ENCODE results near the gene ULK1.

The ULK1 gene

DNA sequence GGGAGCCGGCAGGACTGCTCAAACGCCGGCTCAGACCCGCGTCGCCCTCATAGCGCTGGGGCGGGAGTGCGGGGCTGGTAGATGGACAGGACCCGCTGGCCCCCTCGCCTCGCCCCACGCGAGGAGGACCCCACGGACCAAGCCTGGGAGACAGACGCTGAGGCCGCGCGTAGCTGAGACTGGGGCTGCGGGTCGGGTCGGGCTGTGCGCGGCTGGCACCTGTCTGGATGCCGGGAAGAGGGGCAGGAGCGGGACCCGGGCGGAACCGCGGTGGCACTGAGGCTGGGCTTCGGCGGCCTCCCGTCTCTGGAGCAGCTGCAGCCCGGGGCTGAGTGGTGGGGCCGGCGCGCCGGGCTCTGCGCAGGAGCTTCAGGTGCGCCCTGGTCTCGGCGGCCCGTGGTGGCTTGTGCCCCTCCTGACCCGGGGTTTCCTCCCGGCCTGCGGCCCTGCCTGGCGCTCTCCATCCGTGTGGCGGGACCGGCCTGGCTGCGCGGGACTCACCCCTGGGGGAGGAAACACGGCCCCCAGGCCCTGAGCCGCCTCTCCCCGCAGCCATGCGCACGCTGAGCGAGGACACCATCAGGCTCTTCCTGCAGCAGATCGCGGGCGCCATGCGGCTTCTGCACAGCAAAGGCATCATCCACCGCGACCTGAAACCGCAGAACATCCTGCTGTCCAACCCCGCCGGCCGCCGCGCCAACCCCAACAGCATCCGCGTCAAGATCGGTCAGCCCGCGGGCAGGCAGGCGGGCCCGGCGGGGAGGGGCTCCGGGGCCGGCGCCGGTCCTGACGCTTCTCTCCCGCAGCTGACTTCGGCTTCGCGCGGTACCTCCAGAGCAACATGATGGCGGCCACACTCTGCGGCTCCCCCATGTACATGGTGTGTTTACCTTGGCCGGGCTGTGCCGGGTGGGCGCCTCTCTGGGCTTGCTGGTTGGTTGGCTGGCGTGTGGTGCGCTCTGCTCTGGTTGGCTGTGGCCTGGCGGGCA is 14.0 kb downstream of the ULK1 start:
- no peak for DNase-seq (ENCODE audit: low spot score)

DNA sequence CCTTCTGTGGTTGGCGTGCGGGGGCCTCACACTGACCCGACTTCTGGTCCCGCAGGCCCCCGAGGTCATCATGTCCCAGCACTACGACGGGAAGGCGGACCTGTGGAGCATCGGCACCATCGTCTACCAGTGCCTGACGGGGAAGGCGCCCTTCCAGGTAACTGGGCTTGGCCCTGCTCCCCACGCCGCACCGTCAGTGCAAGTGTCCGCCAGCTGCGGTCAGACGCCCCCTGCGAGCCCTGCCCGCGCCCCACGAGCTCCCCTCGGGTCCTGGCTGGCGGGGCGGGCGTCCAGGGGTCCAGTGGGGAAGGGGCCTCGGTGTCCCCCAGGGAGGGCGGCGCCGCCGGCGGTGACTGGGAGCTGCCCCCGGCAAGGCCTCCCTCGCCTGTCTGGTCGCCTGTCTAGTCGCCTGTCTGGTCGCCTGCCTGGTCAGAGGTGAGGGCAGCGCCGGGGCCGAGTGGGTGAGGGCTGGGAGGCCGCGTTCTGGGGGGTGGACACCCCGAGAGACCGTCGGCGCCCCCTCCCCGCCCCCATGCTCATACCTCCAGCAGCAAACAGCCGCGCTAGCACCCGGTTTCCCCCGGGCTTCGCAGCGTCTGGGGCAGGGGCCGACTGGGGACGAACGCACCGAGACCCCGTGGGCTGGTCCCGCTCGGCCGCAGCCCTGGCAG is 14.8 kb downstream of the ULK1 start:
- DNase-seq (ENCODE audit: low spot score): no peak

DNA sequence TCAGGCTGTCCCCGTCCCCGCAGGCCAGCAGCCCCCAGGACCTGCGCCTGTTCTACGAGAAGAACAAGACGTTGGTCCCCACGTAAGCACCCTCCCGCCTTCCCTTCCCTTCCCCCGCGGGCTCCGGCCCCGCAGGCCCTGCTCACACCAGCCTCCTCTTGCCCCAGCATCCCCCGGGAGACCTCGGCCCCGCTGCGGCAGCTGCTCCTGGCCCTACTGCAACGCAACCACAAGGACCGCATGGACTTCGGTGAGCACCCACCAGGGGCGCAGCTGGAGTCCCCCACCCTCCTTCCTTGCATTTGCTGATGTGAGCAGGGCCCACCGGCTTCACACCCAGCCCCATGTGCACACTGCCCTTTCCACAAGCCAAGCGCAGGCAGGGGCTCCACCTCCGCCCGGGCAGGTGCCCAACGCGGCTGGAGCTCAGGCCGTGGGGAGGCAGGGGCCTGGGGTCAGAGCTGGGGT is 15.4 kb downstream of the ULK1 start:
- no peak for DNase-seq (ENCODE audit: low spot score)

DNA sequence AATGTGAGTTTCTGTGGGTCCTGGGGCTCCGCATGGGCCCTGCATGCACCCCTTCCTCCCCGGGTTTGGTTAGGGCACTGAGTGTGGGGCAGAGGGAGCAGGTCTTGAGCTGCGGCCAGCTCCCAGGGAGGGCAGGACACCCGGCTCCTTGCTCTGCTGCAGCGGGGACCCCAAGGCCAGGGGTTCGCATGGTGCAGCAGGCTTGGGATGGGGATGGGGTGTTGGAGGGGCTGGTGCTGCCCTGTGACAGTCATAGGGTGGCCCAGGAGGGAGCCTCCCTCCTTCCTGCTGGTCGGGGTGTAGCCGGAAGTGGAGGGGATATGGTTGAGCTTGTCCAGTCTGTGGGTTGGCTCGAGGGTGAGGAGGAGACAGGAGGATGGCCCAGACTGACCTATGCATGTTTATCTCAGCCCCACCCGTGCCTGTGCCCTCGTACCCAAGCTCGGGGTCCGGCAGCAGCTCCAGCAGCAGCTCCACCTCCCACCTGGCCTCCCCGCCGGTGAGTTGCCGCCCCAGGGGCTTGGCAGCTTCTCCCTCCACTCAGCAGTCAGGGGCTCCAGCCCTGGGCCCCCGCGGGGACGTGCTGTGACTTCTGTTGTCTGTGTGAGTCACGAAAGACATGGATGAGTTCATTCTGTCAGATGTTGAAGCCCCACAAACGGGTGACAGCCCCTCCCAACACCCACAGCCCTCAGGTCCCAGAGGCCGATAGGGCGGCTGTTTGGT is 16.0 kb downstream of the ULK1 start:
- no peak for DNase-seq (ENCODE audit: low spot score)

DNA sequence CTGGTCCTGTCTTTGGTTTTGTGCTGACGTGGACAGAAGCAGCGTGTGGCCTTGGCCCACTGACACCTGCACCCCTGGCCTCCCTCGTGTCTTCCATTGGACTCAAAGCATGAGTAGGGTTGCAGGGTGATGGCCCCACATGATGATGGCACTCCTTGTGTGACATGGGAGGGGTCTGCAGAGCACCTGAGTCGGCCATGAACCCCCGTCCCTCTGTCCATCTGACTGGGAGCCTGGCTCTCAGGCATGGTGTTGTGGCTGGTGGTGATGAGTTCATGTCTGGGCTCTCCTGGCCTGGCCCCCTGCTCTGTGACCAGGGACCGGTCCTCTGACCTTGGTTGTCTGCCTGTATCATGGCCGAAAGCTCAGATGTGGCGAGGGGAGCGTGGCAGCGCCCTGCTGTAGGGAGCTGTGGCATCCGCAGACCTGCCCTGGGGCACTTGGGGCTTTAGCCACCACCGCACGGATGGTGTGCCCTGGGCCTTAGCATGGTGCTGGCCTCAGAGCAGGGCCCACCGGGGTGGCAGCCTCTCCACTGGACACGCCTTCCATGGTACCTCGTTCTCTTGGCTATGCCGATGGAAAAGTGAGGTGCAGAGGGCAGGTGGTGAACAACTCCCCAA is 16.7 kb downstream of the ULK1 start:
- no peak for DNase-seq (ENCODE audit: low spot score)

DNA sequence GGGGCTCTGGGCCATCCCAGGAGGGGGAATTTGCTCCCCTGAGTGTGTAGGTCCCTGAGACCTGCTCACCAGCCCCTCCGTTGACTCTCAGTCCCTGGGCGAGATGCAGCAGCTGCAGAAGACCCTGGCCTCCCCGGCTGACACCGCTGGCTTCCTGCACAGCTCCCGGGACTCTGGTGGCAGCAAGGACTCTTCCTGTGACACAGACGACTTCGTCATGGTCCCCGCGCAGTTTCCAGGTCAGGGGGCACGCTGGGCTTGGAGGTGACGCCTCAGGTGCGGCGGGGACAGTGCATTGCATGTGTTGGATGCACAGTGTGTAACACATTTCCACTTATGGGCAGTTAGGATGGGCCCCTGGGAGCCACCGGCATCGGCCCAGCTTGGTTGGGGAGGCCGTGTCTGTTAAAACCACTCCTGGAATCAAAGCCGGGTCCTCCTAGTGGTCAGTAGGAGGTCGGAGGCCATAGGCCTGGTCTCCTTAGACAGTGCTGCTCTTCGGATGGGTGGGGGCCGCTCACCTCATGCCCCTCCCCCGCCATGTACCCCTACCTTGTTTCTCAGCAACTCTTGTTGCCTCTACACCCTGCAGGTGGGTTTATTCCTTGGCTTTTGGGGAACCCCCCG is 17.5 kb downstream of the ULK1 start:
- no peak for DNase-seq (ENCODE audit: low spot score)

DNA sequence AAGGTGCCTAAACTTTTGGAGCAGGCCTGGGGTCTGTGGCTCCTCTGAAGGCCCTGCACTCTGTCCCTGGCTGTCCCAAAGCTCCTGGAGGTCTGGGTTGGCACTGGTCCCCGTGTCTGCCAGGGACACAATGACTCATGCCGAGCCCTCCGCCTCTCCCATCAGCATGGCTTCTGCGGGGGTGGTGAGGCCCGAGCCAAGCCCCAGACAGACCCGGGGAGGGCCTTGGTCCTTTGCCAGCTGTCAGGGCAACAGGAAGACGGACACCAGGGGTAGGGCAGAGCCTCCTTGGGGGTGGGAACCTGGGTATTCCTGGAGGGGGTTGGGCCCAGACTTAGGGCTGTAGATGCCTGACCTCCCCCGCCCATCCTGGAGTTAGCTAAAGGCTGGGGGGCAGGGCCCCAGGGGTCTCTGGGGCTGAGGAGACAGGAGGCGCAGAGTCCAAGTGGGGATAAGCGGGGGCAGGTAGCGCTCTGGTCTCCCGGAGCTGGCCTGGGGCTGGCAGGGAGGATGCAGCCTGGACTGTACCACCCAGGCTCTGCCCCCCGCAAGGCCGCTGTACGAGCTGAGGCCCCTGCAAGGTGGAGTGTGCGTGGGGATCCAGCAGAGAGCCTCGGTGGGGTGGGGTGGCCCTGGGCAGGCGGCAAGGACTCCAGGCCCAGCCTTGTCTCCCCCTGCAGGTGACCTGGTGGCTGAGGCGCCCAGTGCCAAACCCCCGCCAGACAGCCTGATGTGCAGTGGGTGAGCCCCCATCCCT is 18.3 kb downstream of the ULK1 start:
- DNase-seq (ENCODE audit: low spot score): peak; percentile 94

DNA sequence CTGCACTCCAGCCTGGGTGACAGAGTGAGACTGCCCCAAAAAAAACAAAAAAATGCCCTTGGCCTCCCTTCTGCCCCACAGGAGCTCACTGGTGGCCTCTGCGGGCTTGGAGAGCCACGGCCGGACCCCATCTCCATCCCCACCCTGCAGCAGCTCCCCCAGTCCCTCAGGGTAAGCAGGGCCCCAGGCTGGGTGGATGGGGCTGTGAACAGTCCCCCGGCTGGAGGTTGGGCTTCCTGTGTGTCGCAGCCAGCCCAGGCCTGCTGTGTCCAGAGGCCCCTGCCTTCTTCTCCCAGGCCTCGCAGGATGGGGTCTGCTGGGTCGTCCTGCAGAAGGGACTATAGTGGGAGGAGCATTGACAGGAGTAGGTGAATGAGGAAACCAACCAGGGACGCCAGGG is 19.2 kb downstream of the ULK1 start:
- DNase-seq (ENCODE audit: low spot score): no peak

DNA sequence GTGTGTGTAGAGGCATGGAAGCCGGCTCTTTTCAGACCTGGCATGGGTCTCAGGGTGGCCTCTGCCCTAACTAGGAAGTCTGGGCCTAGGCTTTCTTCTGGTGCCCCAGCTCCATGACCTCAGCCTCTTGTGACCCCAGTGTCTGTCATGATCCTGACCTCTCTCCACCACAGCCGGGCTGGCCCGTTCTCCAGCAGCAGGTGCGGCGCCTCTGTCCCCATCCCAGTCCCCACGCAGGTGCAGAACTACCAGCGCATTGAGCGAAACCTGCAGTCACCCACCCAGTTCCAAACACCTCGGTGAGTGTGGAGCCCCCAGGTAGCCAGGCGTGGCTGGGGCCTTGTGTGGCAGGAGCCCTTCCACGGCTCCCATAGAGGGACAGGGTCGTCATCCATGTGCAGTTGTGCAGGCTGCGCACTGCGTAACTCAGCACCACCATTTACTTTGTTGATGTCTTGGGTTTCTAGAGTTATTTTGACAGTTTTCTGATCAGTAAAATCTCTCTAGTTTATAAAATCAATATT is 19.8 kb downstream of the ULK1 start:
- DNase-seq (ENCODE audit: low spot score): no peak

DNA sequence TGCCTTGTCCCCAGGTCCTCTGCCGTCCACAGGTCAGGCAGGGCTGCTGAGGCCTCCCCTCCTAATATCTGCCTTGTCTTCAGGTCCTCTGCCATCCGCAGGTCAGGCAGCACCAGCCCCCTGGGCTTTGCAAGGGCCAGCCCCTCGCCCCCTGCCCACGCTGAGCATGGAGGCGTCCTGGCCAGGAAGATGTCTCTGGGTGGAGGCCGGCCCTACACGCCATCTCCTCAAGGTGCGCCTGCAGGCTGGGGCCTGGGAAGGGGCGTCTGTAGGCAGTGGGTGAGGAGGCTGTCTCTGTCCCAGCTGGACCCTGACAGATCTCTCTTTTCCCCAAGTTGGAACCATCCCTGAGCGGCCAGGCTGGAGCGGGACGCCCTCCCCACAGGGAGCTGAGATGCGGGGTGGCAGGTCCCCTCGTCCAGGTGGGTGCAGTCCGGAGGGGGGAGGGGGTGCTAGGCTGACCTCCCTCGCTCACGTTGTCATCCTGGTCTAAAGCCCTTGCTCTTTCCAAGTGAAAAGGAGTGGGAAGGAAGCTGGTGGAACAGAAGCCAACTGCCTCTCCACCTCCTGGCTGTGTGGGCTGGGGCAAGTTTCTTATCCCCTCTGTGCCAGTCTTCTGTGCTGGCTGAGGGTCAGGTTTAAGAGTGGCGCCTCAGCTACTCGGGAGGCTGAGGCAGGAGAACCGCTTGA is 20.7 kb downstream of the ULK1 start:
- no peak for DNase-seq (ENCODE audit: low spot score)

DNA sequence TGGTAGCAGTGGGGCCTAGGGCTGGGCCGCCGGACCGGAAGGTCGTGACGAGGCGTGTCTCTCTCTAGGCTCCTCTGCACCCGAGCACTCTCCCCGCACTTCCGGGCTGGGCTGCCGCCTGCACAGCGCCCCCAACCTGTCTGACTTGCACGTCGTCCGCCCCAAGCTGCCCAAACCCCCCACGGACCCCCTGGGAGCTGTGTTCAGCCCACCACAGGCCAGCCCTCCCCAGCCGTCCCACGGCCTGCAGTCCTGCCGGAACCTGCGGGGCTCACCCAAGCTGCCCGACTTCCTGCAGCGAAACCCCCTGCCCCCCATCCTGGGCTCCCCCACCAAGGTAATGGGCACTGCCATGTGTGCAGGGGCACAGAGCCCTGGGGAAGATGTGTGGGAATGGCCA is 21.4 kb downstream of the ULK1 start:
- DNase-seq (ENCODE audit: low spot score): no peak

DNA sequence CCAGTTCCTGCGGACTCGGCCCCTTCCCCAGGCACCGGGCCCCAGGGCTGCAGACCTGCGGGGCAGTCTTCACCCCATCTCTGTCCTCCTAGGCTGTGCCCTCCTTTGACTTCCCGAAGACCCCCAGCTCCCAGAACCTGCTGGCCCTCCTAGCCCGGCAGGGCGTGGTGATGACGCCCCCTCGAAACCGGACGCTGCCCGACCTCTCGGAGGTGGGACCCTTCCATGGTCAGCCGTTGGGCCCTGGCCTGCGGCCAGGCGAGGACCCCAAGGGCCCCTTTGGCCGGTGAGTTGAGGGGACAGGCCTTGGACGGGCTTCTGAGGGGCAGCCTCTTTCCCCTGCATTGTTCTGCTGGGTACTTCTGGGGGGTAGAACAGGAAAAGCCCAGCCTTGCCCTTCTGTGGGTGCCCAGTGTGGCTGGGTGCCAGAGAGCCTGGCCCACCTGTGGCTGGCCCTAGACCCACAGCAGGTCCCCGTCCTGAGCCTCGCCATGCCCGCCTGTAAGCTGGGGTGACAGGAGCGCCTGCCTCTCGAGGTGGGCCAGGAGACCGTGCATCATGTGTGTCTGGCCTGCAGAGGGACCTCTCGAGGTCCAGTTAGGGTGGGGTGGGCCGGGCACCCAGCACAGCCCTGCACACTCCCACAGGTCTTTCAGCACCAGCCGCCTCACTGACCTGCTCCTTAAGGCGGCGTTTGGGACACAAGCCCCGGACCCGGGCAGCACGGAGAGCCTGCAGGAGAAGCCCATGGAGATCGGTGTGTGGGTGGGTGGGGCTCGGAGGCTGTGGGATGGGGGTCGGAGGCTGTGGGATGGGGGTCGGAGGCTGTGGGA is 22.1 kb downstream of the ULK1 start:
- DNase-seq (ENCODE audit: low spot score): no peak

DNA sequence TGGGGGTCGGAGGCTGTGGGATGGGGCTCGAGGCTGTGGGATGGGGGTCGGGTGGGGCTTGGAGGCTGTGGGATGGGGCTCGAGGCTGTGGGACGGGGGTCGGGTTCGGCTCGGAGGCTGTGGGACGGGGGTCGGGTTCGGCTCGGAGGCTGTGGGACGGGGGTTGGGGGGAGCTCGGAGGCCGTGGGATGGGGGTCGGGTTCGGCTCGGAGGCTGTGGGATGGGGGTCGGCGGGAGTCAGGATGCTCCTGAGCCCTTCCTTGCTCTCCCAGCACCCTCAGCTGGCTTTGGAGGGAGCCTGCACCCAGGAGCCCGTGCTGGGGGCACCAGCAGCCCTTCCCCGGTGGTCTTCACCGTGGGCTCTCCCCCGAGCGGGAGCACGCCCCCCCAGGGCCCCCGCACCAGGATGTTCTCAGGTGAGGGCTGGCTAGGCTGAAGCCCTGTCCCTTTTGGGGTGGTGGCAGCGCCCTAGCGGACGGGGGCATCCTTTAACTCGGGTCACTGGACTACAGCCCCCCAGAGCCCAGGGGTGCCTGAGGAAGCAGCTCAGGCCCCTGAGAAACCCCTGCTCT is 22.8 kb downstream of the ULK1 start:
- no peak for DNase-seq (ENCODE audit: low spot score)

DNA sequence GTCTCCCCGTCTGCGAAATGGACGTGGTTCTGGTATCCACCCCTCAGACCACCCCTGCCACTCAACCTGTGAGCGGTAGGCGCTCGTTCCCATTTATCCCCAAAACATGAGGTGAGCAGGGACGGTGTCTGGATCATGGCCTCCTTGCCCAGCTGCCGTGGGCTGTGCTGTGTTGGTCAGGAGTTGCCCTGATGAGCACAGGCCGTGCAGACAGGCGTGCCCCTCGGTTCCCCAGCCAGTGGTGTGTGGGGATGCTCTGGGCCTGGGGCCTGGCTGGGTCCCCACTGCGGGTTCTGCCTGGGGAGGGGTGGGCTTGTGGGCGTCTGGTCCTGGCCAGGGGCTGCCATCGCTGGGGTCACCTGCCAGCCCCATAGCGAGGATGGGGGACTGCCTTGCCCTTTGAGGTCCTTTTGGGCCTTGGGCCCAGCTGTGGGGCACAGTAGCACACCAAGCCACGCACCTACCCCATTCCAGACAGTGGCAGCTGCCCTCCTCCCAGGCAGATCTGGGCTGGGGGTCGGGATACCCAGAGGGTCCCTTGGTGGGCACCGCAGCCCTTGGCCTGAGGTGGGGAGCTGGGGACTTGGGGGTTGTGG is 23.4 kb downstream of the ULK1 start:
- DNase-seq (ENCODE audit: low spot score): no peak

DNA sequence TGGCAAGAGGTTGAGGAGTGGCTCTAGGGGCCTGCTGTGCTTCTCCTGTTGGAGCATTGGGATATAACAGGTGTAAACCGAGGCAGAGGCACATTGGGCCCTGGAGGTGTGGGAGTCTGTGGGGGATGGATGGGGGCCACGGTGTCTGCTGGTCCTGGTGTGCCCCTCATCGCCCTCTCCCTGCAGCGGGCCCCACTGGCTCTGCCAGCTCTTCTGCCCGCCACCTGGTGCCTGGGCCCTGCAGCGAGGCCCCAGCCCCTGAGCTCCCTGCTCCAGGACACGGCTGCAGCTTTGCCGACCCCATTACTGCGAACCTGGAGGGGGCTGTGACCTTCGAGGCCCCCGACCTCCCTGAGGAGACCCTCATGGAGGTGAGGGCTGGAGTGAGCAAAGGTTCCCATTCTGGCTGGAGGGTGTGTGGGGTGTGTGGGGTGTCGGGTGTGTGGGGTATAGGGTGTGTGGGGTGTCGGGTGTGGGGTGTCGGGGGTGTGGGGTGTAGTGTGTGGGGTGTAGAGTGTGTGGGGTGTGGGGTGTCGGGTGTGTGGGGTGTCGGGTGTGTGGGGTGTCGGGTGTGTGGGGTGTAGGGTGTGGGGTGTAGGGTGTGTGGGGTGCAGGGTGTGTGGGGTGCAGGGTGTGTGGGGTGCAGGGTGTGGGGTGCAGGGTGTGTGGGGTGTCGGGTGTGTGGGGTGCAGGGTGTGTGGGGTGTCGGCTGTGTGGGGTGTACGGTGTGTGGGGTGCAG is 24.1 kb downstream of the ULK1 start:
- DNase-seq (ENCODE audit: low spot score): no peak

DNA sequence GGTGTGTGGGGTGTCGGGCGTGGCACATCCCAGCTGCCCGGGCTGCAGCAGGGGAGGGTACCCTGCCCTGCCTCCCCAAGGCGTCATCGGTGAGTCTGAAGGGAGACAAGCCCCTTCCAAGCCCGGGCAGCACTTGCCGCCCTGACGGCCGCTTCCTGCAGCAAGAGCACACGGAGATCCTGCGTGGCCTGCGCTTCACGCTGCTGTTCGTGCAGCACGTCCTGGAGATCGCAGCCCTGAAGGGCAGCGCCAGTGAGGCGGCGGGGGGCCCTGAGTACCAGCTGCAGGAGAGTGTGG is 24.6 kb downstream of the ULK1 start:
- DNase-seq (ENCODE audit: low spot score): no peak

DNA sequence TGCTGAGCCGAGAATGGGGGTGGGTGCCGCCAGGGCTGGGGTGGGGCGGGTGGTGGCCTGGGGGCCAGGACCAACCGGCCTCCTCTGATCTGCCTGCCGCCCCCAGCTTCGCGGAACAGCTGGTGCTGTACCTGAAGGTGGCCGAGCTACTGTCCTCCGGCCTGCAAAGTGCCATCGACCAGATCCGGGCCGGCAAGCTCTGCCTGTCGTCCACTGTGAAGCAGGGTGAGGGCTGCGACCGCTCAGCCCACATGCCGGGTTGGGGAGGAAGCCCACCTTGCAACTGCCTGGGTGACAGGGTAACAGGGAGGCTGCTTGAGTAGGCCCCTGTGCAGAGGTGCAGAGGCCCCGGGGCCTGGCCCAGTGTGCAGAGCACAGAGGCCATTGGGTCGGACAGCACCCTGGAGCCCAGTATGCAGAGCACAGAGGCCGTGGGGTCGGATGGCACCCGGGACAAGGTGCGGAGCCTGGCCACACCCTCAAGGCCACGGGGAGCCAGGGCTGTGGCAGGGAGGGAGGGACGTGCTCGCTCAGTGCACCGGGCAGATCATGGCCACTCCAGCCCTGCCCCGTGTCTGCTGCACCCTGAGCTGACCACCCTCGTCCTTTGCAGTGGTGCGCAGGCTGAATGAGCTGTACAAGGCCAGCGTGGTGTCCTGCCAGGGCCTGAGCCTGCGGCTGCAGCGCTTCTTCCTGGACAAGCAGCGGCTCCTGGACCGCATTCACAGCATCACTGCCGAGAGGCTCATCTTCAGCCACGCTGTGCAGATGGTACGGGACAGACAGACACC is 25.1 kb downstream of the ULK1 start:
- no peak for DNase-seq (ENCODE audit: low spot score)

All from AG08396 (cell line).